Stimulated activated CD8-positive, alpha-beta memory T cell treated with anti-CD3 and anti-CD28 coated beads, Interleukin-7, amount 100 ng/mL, for 48 hours (primary cell): ENCODE data around the gene CTIF.

Experiments
- DNase-seq, 2 donors: peaks; one replicate each; pipeline ENCODE4 v3.0.0-alpha.2; 2020; ENCODE audit warnings: low read depth in 1 of 2; ENCODE audit errors: extremely low read depth in 1 of 2

CTIF gene

GRCh38 chr18:48839819-48840490 lies 301.1 kb downstream of the CTIF start:
- no peak for DNase-seq

- no peak for DNase-seq
Measured at GRCh38 chr18:48840491-48840877, 301.7 kb downstream of the CTIF start.

GRCh38 chr18:48841381-48842258 lies 302.8 kb downstream of the CTIF start:
- DNase-seq = no peak

GRCh38 chr18:48842259-48843061 lies 303.6 kb downstream of the CTIF start:
- no peak for DNase-seq

GRCh38 chr18:48843162-48843561 lies 304.3 kb downstream of the CTIF start:
- no peak for DNase-seq

- no peak for DNase-seq
Measured at GRCh38 chr18:48843596-48843995, 304.8 kb downstream of the CTIF start.

- DNase-seq = no peak
Measured at GRCh38 chr18:48844271-48844670, 305.4 kb downstream of the CTIF start.

GRCh38 chr18:48845174-48845573 lies 306.3 kb downstream of the CTIF start:
- DNase-seq = no peak

- DNase-seq = no peak
Measured at GRCh38 chr18:48846423-48846932, 307.6 kb downstream of the CTIF start.

- no peak for DNase-seq
Measured at GRCh38 chr18:48847807-48848486, 309.1 kb downstream of the CTIF start.

GRCh38 chr18:48848641-48849143 lies 309.9 kb downstream of the CTIF start:
- DNase-seq = no peak

GRCh38 chr18:48850822-48851598 lies 312.2 kb downstream of the CTIF start:
- DNase-seq = no peak

- DNase-seq = no peak
Measured at GRCh38 chr18:48851599-48851960, 312.7 kb downstream of the CTIF start.

- no peak for DNase-seq
Measured at GRCh38 chr18:48852292-48852691, 313.5 kb downstream of the CTIF start.

GRCh38 chr18:48852794-48853193 lies 314.0 kb downstream of the CTIF start:
- no peak for DNase-seq

- DNase-seq = no peak
Measured at GRCh38 chr18:48853588-48853987, 314.8 kb downstream of the CTIF start.

GRCh38 chr18:48854780-48855179 lies 315.9 kb downstream of the CTIF start:
- DNase-seq = no peak

GRCh38 chr18:48855422-48856377 lies 316.9 kb downstream of the CTIF start:
- no peak for DNase-seq
